GM21529 (cell line): ENCODE data around the gene MRPS30.
A peak's percentile ranks its signal among the peaks of the same experiment; 100 is the strongest.
"Not testable (repeated sequence)": the region's sequence is repeated elsewhere in the genome, so short reads cannot be mapped to it uniquely, and the experiment has no call there.

ENCODE experiments used
- ATAC-seq: cut with Tn5 transposase; IDR thresholded peaks from one replicate; pipeline ENCODE4 v1.9.1; 2021; ENCODE audit not compliant: unreplicated experiment

Gene MRPS30

GRCh38 chr5:44808435-44809214, at the start of gene MRPS30:
MRPS30 (plus strand) TSS chr5:44808947; CDS start chr5:44808963, 16 bp downstream.
- ATAC-seq, result peak; percentile 97

- ATAC-seq, result no peak
Observed at GRCh38 chr5:44769200-44769876, 39.4 kb upstream of the MRPS30 start.

- ATAC-seq, result no peak
Observed at GRCh38 chr5:44769877-44770209, 38.9 kb upstream of the MRPS30 start.

DNA sequence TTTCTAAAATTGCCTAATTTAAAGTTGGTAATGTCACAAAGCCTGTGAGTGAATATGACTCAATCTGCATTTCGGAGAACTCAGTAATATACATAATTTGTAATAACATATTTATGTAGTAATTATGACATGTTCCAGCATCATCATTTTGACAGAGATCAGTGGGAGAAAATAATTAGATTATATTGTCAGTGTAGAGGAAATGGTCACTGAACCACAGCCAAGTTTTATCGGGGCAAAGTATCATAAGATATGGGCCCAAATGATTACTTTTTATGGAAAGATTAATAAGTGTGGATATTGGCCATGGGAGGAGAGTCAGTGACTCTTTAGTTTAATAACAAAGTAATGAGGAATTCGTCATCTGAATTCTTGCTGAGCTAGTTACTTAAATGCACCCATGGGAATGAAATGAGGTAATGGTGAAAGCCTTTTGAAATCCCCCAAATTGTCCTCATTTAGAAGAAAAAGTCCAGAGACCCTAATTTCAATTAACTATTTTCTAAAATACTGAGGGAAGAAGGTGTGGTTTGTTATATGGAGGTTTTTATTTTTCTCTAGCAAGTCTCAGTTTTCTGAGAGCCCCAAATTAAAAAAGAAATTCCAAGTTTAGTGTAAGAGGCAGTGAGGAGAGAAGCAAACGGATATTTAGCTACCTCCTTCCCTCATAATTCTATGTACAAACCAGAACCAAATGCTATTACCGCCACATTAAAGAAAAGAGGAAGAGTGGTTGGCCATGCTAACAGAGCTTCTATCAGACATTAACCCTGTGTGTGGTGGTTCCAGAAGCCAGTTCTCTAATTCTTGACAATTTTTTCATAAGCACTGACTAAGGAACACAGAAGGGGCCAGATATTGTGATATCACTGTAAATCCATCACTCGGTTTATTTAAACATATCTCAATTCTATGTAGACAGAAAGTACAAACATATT, 37.7 kb upstream of the MRPS30 start:
- no peak for ATAC-seq

DNA sequence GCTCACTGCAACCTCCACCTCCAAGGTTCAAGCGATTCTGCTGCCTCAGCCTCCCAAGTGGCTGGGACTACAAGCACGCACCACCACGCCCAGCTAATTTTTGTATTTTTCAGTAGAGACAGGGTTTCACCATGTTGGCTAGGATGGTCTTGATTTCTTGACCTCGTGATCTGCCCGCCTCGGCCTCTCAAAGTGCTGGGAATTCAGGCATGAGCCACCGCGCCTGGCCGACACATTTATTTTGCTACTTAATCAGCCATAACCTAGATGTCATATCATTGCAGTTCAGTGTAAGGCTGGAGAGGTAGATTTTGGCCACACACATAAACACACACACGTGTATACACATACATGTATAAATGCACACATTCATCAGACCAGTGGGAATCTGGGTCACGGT, 36.4 kb upstream of the MRPS30 start:
- ATAC-seq, result not testable (repeated sequence)

GRCh38 chr5:44774279-44774880, 34.4 kb upstream of the MRPS30 start:
- no peak for ATAC-seq

DNA sequence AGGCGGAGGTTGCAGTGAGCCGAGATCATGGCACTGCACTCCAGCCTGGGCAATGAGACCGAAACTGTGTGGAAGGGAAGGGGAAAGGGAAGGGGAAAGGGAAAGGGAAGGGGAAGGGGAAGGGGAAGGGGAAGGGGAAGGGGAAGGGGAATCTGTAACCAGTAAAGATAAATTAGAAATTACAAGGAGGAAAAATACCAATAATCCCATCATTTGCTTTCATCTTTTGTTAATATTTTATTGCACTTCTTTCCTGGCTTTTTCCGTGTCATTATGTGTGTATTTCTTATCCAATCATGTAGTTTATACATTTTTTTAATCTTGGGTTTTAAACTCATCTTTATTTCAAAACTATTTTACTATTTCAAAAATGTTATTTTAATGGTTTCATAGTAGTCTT, 29.6 kb upstream of the MRPS30 start:
- ATAC-seq, result no peak

DNA sequence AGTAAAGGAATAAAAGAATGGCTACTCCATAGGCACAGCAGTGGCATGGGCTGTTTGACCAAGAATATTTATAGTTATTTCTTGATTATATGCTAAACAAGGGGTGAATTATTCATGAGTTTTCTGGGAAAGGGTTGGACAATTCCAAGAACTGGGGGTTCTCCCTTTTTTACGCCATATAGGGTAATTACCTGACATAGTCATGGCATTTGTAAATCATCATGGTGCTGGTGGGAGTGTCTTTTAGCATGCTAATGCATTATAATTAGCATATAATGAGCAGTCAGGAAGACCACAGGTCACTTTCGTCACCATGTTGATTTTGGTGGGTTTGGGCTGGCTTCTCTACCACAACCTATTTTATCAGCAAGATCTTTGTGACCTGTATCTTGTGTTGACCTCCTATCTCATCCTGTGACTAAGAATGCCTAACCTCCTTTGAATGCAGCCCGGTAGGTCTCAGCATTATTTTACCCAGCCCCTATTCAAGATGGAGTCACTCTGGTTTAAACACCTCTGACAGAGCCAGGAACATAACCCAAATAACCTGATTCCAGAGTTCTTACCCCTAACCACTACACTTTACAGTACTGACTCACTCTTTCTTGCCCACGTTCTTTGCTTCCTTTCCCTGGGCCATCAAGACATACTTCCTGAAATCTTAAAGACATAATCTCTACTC, 25.0 kb upstream of the MRPS30 start:
- ATAC-seq, result no peak

DNA sequence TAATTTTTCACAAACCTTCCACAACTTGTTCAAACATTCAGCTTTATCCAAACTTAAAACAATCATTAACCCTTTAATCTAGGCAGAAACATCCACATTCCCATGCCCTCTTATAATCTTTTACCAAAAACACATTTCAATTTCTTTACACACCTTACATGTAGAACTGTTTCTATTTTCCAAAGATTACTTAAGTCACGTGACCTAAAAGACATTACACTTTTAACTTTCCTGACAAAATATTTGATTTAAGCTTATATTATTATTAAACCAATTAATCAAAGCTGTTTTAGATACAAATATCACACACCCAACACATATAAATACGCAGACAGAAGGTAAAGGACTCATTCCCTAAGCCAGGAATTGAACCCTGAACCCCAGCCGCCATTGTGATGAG, 21.0 kb upstream of the MRPS30 start:
- ATAC-seq, result no peak

GRCh38 chr5:44789372-44789995, 19.3 kb upstream of the MRPS30 start:
- ATAC-seq, result not testable (repeated sequence)

GRCh38 chr5:44792031-44792673, 16.6 kb upstream of the MRPS30 start:
- ATAC-seq, result not testable (repeated sequence)

GRCh38 chr5:44794371-44794770, 14.4 kb upstream of the MRPS30 start:
- no peak for ATAC-seq

- ATAC-seq, result no peak
Observed at GRCh38 chr5:44795496-44795895, 13.3 kb upstream of the MRPS30 start.

GRCh38 chr5:44797841-44798240, 10.9 kb upstream of the MRPS30 start:
- no peak for ATAC-seq

DNA sequence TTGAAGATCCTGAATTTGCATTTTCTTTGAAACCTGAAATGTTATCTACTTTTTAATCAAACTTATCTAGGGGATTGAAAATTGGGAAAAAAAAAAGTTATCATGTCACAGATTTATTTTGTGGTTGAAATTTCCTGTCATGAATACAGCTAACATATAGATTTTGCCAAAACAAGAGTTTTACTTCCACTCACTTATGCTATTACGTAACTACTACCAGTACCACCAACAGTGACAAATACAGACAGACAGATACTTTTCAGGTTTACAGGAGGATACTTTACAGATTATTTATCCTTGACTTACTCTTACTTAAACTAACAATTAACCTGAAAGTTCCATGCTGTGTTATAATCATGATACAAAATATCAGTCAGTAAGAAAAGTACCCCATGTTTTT, 6.8 kb upstream of the MRPS30 start:
- no peak for ATAC-seq

DNA sequence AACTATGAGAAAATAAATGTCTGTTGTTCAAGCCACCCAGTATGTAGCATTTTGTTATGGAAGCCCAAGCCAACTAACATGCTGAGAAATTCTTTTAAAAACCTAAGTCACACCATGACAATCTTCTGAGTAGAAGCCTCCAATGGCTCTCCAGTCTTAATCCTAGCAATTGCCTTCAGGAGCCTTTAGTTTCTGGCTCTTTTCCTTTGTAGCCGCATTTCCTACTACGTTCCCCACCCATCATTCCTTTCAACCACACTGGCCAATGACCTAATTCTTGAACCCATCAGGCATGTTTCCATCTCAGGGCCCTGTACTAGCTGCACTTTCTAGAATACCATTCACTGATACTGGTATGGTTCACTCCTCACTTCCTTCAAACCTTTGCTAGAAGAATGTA, 2.1 kb upstream of the MRPS30 start:
- ATAC-seq, result no peak

GRCh38 chr5:44807269-44807668, 1.5 kb upstream of the MRPS30 start:
- ATAC-seq, result no peak

GRCh38 chr5:44809215-44809955, 638 bp downstream of the MRPS30 start:
- peak; percentile 40 for ATAC-seq

DNA sequence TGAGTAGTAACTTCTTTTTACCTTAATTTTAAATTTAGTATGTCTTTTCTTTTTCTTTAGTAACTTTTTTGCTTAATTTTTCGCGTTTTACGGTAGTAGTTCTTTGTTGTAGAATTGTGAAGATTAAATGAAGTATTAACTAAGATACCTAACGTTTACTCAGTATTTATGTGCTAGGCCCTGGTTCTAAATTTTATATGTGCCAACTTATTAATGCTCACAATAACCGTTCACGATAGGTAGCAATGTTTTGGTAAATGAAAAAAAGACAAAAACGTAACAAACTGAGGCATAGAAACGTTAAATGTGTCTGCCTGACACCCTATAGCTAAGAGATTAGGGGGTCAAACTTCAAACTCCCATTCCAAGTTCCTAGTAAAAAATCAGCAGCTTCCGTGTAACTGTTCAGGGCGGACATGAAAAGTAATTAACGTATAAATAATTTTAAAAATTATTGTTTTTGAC, 1.2 kb downstream of the MRPS30 start:
- no peak for ATAC-seq
